Activated CD8-positive, alpha-beta T cell treated with anti-CD3 and anti-CD28 coated beads for 36 hours (primary cell): ENCODE data around the gene CTBP1. TPM values are rescaled to one million over a fixed set of nuclear protein-coding genes. Genes with fewer than 3 reads are reported as not detected.

Experiments
- ATAC-seq: fragments of 200-7000 bp; cut with Tn5 transposase; one replicate; pipeline ENCODE4 v1.10.0; 2021; ENCODE audit warnings: mild to moderate bottlenecking, moderate library complexity
- CTCF ChIA-PET: fragments of 350-600 bp; sonication (Branson Sonifier 250); formaldehyde crosslinking; loops from one replicate; lab custom pipeline; 2021; ENCODE audit warnings: antibody characterized with exemption; lab: Charles Lee
- POLR2A ChIA-PET: fragments of 350-600 bp; sonication (Branson Sonifier 250); formaldehyde crosslinking; loops from one replicate; lab custom pipeline; 2021; ENCODE audit warnings: antibody characterized with exemption; lab: Charles Lee
- DNase-seq: peaks from one replicate; pipeline ENCODE4 v3.0.0-alpha.2; 2020
- H3K27ac Mint-ChIP-seq: one replicate; pipeline ENCODE4 v1.8.0; 2021; ENCODE audit warnings: mild to moderate bottlenecking, mixed read lengths
- H3K27me3 Mint-ChIP-seq: one replicate; pipeline ENCODE4 v1.8.0; 2021; ENCODE audit warnings: mixed read lengths
- H3K36me3 Mint-ChIP-seq: one replicate; pipeline ENCODE4 v1.8.0; 2021; ENCODE audit warnings: low read depth, mixed read lengths
- H3K4me1 Mint-ChIP-seq: one replicate; pipeline ENCODE4 v1.8.0; 2021; ENCODE audit warnings: low read depth, mixed read lengths
- H3K4me3 Mint-ChIP-seq: one replicate; pipeline ENCODE4 v1.8.0; 2021; ENCODE audit warnings: mild to moderate bottlenecking, moderate library complexity, mixed read lengths
- H3K9me3 Mint-ChIP-seq: one replicate; pipeline ENCODE4 v1.8.0; 2021; ENCODE audit warnings: mixed read lengths
- intact Hi-C: fragments of 100-400 bp; cut with micrococcal nuclease; formaldehyde crosslinking; loops from one replicate; pipeline ENCODE4 v1.10.0; 2022
- total RNA-seq, 2 experiments: library from RNA; stranded (reverse); gene quantifications; one replicate each; pipeline ENCODE4 v1.2.3, GENCODE V29; 2021
- TF ChIP-seq, protein P1 (sequence below): fragments of 200-600 bp; IDR thresholded peaks from one replicate; pipeline ENCODE4 v1.8.0; 2022; ENCODE audit warnings: antibody characterized with exemption, mild to moderate bottlenecking

Gene CTBP1
- total RNA-seq, 2 experiments from 2014 or later: 136 TPM

DNA sequence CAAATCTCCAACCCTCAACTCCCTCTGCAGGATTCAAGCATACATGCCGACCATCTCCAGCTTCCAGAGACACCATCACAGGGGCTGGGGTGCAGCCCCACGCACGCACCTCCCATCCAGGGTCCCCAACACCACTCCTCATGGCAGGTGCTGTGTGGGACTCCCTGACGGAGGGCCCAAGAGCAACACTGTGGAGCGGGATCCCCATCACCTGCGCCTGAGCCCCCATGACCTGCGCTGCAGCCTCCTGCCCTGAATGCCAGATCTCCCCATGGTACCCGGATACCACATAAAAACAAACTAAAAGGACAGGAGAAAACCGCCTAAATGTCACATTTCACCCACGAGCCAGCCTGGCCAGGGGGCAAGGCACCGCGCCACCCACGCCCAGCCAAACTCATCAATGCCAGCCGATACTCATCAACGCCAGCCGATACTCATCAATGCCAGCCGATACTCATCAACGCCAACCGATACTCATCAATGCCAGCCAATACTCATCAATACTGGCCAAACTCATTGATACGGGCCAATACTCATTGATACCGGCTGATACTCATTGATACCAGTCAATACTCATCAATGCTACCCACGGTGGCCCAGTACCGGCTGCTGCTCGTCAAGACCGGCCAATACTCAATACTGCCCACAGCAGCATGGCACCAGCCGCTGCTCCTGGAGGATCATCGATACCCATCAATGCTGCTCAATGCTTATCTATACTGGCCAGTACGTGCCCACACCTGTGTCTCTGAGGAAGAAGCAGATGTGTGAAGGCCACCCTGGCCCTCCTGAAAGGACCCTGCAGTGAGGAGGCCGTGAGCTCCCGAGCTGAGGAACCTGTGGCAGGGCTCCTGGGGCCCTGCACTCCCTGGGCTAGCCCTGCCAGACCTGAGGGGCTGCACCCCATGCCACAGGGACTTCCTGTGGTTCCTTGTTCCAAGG lies 6.2 kb downstream of the CTBP1 start:
- CTCF ChIA-PET: interaction anchor here (1.3 to 1.6 kb wide), 2 partner anchors 75 to 112 kb away, joined by 4 to 6 read pairs; no protein-coding TSS in a partner anchor
- ATAC-seq: no peak
- Mint-ChIP-seq H3K4me3 (no peak overlapping the region), H3K9me3 (no peaks in the 10 kb centered on the region), H3K27ac (peak overlapping the region; percentile 36), H3K27me3 (no peaks in the 10 kb centered on the region), H3K36me3 (peaks cover 10% of the 10 kb centered on the region), H3K4me1 (peaks cover 43% of the 10 kb centered on the region)
- POLR2A ChIA-PET: interaction anchor here (0.9 to 1.4 kb wide), 2 partner anchors 9 to 48 kb away, joined by 4 read pairs; no protein-coding TSS in a partner anchor
- no peak for DNase-seq
- TF ChIP-seq, protein P1, sequence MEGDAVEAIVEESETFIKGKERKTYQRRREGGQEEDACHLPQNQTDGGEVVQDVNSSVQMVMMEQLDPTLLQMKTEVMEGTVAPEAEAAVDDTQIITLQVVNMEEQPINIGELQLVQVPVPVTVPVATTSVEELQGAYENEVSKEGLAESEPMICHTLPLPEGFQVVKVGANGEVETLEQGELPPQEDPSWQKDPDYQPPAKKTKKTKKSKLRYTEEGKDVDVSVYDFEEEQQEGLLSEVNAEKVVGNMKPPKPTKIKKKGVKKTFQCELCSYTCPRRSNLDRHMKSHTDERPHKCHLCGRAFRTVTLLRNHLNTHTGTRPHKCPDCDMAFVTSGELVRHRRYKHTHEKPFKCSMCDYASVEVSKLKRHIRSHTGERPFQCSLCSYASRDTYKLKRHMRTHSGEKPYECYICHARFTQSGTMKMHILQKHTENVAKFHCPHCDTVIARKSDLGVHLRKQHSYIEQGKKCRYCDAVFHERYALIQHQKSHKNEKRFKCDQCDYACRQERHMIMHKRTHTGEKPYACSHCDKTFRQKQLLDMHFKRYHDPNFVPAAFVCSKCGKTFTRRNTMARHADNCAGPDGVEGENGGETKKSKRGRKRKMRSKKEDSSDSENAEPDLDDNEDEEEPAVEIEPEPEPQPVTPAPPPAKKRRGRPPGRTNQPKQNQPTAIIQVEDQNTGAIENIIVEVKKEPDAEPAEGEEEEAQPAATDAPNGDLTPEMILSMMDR: no peak
- intact Hi-C loops: no loop called here

DNA sequence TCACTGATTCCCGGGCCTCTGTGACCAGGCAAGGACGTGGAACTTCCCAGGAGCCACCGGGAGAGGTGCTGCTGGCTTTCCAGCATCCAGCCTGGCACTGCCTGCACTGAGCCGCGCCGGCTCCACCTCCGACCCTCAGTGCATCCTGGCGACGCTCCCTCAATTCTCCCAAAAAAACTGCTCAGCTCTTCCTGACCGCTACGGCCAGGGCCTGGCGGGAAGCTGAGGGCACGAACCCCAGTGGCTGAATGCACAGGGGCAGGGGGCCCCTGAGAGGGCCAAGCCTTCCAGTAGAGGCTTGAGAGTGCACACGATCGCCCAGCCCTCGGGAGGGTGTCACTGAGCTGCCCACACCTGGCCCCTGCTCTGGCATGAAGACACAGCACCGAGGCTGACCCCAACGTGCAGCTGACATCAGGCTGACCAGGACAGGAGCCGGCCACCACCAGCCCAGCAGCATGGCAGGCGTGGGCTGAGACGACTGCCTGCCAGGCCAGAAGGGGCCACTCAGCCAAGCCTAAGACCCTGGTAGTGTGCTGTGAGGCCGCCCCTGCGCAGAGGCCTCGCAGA lies 6.9 kb downstream of the CTBP1 start:
- intact Hi-C loops: no loop called here
- POLR2A ChIA-PET: interaction anchor here (1.3 kb wide), 1 partner anchor 47 kb away, joined by 3 read pairs; no protein-coding TSS in a partner anchor
- H3K4me3 Mint-ChIP-seq: no peak overlapping the region
- H3K9me3 Mint-ChIP-seq: no peaks in the 10 kb centered on the region
- DNase-seq: no peak
- peaks cover 41% of the 10 kb centered on the region for H3K4me1 Mint-ChIP-seq
- CTCF ChIA-PET: interaction anchor here (1.3 kb wide), 2 partner anchors 74 to 111 kb away, joined by 3 to 4 read pairs; no protein-coding TSS in a partner anchor
- no peak for ATAC-seq
- H3K36me3 Mint-ChIP-seq: peaks cover 8% of the 10 kb centered on the region
- TF ChIP-seq, protein P1: no peak
- no peak overlapping the region for H3K27ac Mint-ChIP-seq
- H3K27me3 Mint-ChIP-seq: no peaks in the 10 kb centered on the region

DNA sequence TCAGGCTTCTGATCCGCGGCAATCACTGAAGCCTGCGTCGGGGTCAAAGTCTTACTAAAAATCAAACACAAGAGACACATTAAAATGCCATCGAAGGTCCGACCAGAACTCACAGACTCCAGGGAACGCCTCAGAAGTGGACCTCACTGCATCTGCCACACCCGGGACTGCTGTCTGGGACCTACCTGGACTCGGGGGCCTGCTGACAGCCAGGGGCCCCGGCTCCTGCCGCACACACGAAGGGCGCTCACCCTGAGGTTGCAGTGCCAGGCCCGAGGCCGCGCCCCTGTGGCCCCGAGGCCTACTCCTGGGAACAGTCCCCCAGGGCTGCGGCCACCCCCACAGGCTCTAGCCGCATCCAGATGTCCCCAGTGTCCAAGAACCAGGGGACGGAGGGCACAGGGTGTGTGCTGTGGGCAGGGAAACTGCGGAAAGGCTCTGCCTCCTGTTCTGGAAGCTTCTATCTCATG lies 7.4 kb downstream of the CTBP1 start:
- H3K4me1 Mint-ChIP-seq: peaks cover 36% of the 10 kb centered on the region
- ChIA-PET POLR2A (interaction anchor here (1.3 kb wide), 1 partner anchor 47 kb away, joined by 3 read pairs; no protein-coding TSS in a partner anchor), CTCF (interaction anchor here (1.3 kb wide), 1 partner anchor 110 kb away, joined by 3 read pairs; no protein-coding TSS in a partner anchor)
- H3K4me3 Mint-ChIP-seq: no peak overlapping the region
- H3K27ac Mint-ChIP-seq: no peak overlapping the region
- H3K27me3 Mint-ChIP-seq: no peaks in the 10 kb centered on the region
- TF ChIP-seq, protein P1: no peak
- H3K9me3 Mint-ChIP-seq: no peaks in the 10 kb centered on the region
- DNase-seq (no peak), ATAC-seq (no peak)
- intact Hi-C loops: no loop called here
- peaks cover 6% of the 10 kb centered on the region for H3K36me3 Mint-ChIP-seq

DNA sequence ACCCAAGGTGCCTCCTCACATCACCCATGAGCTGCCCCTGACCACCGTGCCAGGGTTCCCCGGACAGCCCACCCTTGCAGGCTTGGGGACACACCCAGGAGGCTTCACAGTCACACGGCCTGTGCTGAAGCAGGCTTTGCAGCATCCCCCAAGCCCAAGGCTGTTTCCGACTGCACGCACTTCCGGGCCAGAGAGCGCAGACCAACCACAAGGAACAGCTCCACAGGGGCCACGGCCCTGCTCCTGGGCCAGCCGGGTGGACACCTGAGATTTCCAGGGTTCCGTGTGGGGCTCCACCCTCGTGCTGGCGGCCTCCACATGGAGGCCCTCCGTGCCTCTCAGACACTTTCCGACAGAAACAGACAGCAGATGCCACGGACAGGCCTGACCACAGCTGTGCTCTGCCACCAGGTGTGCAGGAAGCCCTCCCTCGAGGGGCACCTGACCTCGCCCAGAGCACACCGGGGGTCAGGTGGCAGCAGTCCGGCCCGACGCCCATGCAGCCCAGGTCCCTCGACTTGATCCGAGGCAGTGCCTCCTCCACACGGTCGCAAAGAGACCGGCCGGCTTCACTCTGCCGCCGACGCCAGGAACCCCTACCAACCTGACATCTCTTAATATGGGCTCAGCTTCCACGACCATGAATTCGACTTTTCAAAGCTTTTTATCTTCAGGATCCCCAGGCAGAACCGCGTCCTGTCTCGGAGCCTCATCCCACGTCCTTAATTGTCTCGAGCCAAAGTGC lies 8.0 kb downstream of the CTBP1 start:
- DNase-seq: no peak
- intact Hi-C loops: no loop called here
- no peak overlapping the region for H3K27ac Mint-ChIP-seq
- POLR2A ChIA-PET: interaction anchor here (1.3 kb wide), 1 partner anchor 46 kb away, joined by 3 read pairs; no protein-coding TSS in a partner anchor
- CTCF ChIA-PET: interaction anchor here (1.3 kb wide), 1 partner anchor 110 kb away, joined by 3 read pairs; no protein-coding TSS in a partner anchor
- ATAC-seq: no peak
- no peaks in the 10 kb centered on the region for H3K9me3 Mint-ChIP-seq
- no peak overlapping the region for H3K4me3 Mint-ChIP-seq
- peaks cover 30% of the 10 kb centered on the region for H3K4me1 Mint-ChIP-seq
- H3K27me3 Mint-ChIP-seq: no peaks in the 10 kb centered on the region
- TF ChIP-seq, protein P1: no peak
- peaks cover 4% of the 10 kb centered on the region for H3K36me3 Mint-ChIP-seq
